GM21447 (cell line): ENCODE measurements around the gene DCDC2.
"Not testable (repeated sequence)": the region's sequence is repeated elsewhere in the genome, so short reads cannot be mapped to it uniquely, and the experiment has no call there.

ENCODE experiments used
- ATAC-seq: cut with Tn5 transposase; IDR thresholded peaks from one replicate; pipeline ENCODE4 v1.9.1; 2021; ENCODE audit not compliant: unreplicated experiment

The DCDC2 gene

GRCh38 chr6:24227556-24227955, 130.3 kb downstream of the DCDC2 start:
- ATAC-seq, result no peak

- ATAC-seq, result no peak
These were observed 131.3 kb downstream of the DCDC2 start for GRCh38 chr6:24226541-24226940.

- ATAC-seq, result no peak
These were observed 132.0 kb downstream of the DCDC2 start for GRCh38 chr6:24225838-24226237.

- no peak for ATAC-seq
These were observed 134.5 kb downstream of the DCDC2 start for GRCh38 chr6:24223115-24223919.

GRCh38 chr6:24219670-24220069, 138.2 kb downstream of the DCDC2 start:
- no peak for ATAC-seq

GRCh38 chr6:24214984-24215383, 142.9 kb downstream of the DCDC2 start:
- no peak for ATAC-seq

- ATAC-seq, result no peak
These were observed 150.4 kb downstream of the DCDC2 start for GRCh38 chr6:24207413-24207812.

- no peak for ATAC-seq
These were observed 152.8 kb downstream of the DCDC2 start for GRCh38 chr6:24205020-24205492.

GRCh38 chr6:24204113-24204512, 153.7 kb downstream of the DCDC2 start:
- ATAC-seq, result not testable (repeated sequence)

GRCh38 chr6:24197892-24198291, 160.0 kb downstream of the DCDC2 start:
- ATAC-seq, result no peak

- no peak for ATAC-seq
These were observed 161.8 kb downstream of the DCDC2 start for GRCh38 chr6:24195836-24196597.

GRCh38 chr6:24194978-24195700, 162.7 kb downstream of the DCDC2 start:
- no peak for ATAC-seq

- no peak for ATAC-seq
These were observed 164.5 kb downstream of the DCDC2 start for GRCh38 chr6:24193364-24193763.

GRCh38 chr6:24191346-24191745, 166.5 kb downstream of the DCDC2 start:
- no peak for ATAC-seq

- no peak for ATAC-seq
These were observed 169.2 kb downstream of the DCDC2 start for GRCh38 chr6:24188578-24189080.

- ATAC-seq, result no peak
These were observed 169.8 kb downstream of the DCDC2 start for GRCh38 chr6:24187965-24188577.

- no peak for ATAC-seq
These were observed 171.5 kb downstream of the DCDC2 start for GRCh38 chr6:24186349-24186748.

GRCh38 chr6:24183584-24183983, 174.3 kb downstream of the DCDC2 start:
- no peak for ATAC-seq

- no peak for ATAC-seq
These were observed 200.0 kb downstream of the DCDC2 start for GRCh38 chr6:24157886-24158285.

- no peak for ATAC-seq
These were observed 203.7 kb downstream of the DCDC2 start for GRCh38 chr6:24154121-24154520.

- no peak for ATAC-seq
These were observed 205.8 kb downstream of the DCDC2 start for GRCh38 chr6:24152014-24152413.
